ENCODE data around the gene EYA2.
"Not testable (repeated sequence)": the region's sequence is repeated elsewhere in the genome, so short reads cannot be mapped to it uniquely, and the experiment has no call there.

EYA2 gene

DNA sequence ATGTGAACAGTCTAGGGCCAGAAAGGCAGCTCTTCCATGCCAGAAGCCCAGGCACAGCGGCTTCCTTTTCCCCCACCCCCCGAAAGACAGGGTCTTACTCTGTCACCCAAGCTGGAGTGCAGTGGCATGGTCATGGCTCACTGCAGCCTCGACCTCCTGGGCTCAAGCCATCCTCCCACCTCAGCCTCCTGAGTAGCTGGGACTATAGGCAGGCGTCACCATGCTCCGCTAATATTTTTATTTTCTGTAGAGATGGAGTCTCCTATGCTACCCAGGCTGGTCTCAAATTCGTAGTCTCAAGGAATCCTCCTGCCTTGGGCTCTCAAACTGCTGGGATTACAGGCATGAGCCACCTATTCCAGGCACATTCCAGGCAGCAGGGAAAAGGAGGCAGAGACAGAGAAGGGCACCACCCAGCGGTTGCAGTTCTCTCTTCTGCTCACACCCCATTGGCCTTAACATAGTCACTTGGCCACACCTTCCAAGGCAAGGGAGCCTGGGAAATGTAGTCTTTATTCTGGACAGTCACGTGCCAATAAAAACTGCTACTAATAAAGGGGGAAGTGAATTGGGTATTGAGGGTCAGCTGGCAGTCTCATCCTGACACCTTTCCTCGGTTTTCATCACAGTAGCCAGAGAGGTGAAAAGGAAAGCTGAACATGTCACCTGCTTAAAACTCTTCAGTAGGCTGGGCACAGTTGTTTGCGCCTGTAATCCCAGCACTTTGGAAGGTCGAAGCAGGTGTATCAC is 255.9 kb downstream of the EYA2 start:
- DNase-seq: peak; percentile 30 to 47

GRCh38 chr20:47152068-47152467 is 257.4 kb downstream of the EYA2 start:
- no peak for DNase-seq

- no peak for DNase-seq
Observed at GRCh38 chr20:47154089-47154488, 259.4 kb downstream of the EYA2 start.

GRCh38 chr20:47156301-47157137 is 261.9 kb downstream of the EYA2 start:
- DNase-seq: no peak

DNA sequence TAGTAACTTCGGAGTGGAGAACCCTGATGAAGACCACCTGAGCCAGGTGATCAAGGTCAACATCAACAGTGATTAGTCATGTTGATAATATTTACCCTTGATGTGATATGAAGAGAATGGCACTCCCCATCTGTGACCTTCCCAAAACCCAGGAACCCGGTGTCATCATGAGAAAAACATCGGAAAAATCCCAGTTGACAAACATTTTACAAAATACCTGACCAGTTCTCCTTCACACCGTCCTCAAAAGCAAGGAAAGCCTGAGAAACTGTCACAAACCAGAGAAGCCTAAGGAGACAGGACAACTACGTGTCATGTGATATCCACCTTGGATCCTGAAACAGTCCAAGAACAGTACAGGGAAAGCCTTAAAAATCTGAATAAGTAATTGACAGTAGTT is 264.5 kb downstream of the EYA2 start:
- DNase-seq: no peak

DNA sequence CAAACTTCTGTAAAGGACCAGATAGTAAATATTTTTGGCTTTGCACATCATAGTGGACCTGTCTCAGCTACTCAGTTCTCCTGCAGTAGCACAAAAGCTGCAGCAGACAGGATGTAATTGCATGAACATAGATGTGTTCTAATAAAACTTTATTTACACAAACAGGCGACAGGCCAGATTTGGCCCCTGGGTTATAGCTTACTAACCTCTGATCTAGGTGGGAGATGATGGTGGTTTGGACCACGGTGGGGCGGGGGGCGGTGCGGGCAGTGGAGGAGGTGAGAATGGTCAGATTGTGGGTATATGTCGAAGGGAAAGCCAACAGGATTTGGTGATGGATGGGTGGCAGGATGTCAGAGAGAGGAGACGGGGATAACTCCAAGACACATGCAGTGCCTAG is 265.6 kb downstream of the EYA2 start:
- DNase-seq: no peak

DNA sequence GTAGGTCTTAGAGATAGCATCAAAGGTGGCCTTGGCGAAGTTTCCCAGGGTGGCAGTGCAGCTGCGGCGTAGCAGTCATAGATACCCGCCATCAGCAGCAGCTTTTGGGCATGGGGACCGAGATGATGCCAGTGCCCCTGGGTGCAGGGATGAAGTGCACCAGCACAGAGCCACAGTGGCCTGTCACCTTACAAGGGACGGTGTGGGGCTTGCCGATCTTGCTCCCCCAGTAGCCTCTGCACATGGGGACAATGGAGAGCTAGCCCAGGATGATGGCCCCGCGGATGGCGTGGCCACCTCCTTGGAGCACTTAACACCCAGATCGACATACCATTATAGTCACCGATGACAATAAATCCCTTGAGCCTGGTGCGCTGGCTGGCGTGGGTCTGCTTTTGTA is 266.3 kb downstream of the EYA2 start:
- no peak for DNase-seq

- DNase-seq: no peak
Observed at GRCh38 chr20:47161411-47161810, 266.8 kb downstream of the EYA2 start.

DNA sequence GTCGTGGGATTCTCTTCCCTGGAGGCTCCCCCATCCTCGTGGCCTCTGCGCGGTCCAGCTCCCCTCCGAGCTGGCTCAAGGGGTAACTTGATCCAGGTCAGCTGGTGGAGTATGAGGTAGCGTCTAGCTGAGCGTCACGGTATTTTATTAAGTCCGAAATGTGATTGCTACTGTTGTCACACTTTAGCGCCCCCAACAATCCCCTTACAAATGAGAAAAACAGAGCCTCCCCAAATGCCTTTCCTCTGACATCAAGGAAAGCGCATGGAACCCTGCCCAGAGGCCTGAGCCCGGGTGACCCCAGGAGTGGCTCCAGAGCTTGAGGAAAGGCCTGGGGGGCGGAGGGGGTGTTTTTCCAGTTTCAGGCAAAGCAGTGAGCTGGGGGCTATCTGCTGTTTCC is 269.5 kb downstream of the EYA2 start:
- DNase-seq: no peak

DNA sequence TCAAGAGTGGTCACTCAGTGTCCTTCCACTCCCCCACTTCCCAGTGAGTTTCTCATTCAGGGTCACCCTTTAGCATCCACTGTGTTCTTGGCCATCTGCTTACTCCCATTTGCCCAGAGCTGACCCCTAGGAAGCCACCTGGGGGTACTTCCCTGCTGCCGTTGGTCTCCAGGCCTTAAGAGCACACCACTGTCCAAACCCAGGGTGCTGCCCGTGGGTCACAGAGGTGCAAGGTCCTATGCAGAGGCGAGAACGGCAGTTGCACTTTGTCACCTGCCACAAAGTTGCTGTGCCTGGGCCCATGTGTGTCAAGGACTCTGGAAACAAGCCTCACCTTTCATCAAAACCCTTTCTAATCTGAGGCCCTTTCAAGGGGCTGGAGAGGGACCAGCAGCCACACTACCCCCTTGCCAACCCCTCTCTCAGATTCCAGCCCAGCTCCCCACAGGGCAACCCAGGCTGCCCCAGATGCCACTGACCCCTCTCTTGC is 270.8 kb downstream of the EYA2 start:
- DNase-seq: no peak

DNA sequence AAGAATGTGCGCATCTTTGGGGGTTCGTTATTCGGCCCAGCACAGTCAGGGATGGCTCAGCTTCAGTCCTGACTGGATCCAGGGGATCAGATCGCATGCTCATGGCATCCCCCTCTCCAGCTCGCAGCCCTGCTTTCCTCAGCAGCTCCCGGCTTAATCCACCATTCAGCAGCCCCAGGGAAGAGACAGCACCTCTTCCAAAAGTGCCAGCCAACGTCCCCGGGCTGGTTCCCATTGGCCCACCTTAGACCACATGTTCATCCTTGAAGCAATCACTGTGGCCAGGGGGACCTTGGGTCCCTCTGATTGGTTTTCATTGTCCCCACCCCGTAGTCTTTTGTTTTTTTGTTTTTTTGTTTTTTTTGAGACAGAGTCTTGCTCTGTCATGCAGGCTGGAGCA is 273.2 kb downstream of the EYA2 start:
- DNase-seq: no peak

DNA sequence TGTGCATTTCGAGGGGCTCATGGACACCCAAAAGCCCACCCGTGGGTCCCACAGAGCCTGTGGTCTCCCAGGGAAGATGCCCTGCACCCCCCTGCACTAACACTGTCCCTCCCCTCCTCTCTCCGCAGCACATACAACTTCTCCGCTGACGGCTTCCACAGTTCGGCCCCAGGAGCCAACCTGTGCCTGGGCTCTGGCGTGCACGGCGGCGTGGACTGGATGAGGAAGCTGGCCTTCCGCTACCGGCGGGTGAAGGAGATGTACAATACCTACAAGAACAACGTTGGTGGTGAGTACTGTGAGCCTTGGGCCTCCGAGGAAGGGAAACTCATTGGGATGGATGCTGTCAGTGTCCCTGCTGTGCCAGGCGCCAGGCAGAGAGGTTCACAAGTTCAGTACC is 277.9 kb downstream of the EYA2 start:
- no peak for DNase-seq

DNA sequence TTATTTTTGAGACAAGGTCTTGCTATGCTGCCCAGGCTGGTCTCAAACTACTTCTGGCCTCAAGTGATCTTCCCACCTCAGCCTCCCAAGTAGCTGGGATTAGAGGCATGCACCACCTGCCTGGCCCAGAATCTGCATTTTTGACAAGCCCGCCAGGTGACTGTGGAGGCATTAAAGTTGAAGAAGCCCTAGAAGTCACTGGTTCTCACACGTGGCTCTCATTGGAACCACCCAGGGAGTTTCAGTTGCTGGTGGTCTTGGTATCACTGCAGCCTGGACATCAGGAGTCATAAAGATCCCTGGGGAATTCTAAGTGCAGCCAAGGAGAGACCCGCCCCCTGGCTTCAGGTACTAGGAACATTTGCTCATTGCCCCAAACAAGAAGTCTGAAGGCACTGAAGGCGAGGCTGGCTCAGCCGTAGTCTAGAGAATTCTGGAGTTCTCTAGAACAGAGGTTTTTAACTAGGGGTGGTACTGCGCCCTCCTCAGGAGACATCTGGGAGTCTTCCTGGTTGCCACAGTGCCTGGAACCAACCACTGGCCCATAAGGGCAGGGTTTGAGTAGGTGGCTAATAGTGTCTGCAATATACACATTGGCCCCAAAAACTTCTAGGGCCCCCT is 279.1 kb downstream of the EYA2 start:
- DNase-seq: no peak

GRCh38 chr20:47174456-47175243 is 280.0 kb downstream of the EYA2 start:
- DNase-seq: no peak

DNA sequence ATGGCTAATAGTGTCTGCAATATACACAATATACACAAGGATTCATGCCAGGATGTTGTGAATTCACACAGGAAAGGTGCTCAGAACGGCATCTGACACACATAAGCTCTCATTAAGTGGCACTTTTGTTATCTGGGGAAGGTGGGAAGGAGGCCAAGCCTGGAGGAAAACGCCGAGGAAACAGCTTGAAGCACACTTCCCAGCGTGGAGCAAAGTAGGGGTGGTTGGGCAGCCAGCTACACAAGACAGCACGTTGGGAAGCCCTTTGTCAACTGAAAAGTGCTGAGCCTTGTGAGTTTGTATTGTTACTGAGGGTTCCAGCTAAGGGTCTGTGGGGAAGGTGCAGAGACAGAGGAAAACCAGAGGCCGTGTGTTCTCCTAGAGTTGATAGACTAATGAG is 280.9 kb downstream of the EYA2 start:
- DNase-seq: no peak

DNA sequence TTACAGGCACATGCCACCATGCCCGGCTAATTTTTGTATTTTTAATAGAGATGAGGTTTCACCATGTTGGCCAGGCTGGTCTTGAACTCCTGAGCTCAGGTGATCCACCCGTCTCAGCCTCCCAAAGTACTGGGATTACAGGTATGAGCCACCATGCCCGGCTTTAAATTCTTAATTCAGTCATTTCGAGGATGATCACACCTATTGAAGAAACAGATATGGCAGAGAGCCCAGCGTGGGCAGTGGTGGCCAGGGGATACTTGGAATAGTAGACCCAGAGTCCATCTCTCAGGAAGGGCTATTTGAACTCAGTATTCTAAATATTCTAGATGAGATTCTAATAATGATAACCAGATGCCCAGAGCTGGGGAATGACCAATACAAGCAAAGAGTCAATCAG is 281.6 kb downstream of the EYA2 start:
- not testable (repeated sequence) for DNase-seq

DNA sequence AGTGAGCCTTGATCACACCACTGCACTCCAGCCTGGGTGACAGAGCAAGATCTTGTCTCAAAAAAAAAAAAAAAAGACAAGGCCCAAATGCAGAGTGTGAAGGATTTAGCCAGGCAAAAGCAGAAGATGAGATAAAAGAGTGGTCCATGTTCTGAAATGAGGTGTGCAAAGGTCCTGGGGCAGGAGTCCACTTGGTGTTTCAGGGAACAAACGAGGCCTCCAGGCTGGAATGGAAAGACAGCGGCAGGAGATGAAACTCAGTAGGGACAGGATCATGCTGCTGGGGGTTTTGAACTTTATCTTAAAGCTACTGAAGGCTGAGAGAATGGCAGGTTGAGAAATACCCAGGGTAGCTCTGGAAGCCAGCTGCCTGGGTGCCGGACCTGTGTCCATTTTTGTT is 283.6 kb downstream of the EYA2 start:
- no peak for DNase-seq

GRCh38 chr20:47178851-47179250 is 284.2 kb downstream of the EYA2 start:
- no peak for DNase-seq

DNA sequence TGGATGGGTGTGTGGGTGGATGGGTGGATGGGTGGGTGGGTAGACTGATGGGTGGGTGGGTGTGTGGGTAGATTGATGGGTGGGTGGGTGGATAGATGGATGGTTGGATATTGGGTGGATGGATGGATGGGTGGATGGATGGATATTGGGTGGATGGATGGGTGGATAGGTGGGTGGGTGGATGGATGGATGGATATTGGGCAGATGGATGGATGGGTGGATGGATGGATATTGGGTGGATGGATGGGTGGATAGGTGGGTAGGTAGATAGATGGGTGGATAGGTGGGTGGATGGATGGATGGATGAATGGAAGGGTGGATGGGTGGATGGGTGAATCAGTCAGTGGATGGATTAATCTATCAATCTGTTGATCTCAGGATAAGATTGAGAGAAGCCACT is 284.6 kb downstream of the EYA2 start:
- DNase-seq: no peak

- no peak for DNase-seq
Observed at GRCh38 chr20:47181056-47181862, 286.6 kb downstream of the EYA2 start.

DNA sequence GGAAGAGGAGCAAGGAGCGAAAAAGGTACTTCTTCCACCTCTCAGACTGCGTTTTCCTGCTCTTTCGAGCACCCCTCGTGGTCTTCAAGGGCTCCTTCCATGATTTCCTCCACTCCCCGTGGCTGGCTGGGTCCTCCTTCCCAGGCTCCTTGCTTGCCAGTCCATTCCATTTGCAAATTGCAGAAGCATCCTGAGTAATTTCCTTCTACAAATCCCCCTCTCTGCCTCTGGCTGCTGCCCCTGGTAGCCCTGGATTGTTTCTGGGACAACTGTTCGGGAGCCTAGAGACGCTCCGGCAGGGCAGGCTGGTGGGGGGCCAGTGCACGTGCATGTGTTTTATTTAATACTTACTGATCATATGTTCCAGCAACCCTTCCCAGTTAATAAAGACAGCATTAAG is 288.7 kb downstream of the EYA2 start:
- no peak for DNase-seq
